ENCODE results near the gene KCNK1.

DNA sequence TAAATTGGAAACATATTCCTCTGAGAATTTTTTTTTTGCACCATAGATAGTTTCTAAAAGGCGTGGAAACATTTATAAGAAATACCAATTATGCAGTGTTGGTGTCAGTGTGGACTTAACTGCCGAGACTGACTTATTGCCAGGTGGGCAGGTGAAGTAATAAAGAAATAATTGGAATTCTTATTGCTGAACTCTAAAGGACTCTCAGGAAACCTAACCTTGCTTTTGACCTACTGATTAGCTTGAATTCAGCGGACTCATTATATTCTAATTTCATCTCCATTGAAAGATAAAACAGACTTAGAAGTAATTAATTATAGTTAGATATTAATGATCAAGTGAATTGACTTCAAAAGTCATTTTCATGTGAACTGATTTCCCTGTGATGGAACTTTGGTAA is 26.3 kb downstream of the KCNK1 start:
- TF ChIP-seq CTCF (IDR thresholded peaks at IDR 0.05) (no peak), EP300 (IDR thresholded peaks at IDR 0.05) (no peak), POLR2A (IDR thresholded peaks at IDR 0.05; ENCODE audit: low read length) (no peak)
